ENCODE results near the gene TBCB.
"Not testable (repeated sequence)": the region's sequence is repeated elsewhere in the genome, so short reads cannot be mapped to it uniquely, and the experiment has no call there.

The TBCB gene

DNA sequence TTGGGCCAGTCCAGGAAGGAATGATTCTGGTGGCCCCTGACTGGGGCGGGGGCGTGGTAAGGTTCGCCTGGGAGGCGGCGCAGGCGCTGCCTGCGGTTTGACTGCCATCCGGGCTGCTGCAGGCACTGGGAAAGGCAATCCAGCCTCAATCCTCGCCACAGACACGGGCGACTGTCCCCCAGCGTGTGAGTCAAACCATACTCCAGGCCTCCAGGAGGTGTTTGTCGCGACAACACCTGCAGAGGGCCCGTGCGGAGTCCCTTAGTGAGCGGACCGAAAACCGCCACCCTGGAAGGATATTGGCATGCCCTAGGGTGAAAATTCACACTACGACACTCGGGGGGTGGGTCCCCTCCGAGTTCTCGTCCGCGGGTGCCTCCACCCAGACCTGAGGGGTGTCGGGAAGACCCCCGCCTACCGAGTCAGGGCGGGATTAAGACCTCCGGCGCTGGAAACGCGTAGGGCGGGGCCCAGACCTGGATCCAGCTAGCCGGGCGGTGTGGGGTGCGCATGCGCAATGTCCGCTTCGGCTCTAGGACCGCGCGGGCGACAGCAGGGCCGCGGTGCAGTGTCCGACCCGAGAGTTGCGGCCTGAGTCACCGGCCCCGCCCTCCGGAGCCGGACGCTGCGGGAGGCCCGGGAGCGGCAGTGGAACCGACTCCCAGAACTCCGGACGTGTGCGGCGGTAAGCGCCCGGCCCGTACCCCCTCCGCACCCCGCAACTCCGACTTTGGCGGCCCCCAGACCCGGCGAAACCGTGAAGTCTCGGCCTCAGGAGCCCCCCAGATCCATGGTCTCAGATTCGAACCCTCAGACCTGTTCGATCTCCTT lies 24.4 kb downstream of the TBCB start, which contains the start of gene CAPNS1:
Gene CAPNS1 (plus strand): TSS at position 594 of the 831 bp plus-strand sequence. CDS start 946 bp downstream, outside the sequence.
- DNase-seq = peak; percentile 83

DNA sequence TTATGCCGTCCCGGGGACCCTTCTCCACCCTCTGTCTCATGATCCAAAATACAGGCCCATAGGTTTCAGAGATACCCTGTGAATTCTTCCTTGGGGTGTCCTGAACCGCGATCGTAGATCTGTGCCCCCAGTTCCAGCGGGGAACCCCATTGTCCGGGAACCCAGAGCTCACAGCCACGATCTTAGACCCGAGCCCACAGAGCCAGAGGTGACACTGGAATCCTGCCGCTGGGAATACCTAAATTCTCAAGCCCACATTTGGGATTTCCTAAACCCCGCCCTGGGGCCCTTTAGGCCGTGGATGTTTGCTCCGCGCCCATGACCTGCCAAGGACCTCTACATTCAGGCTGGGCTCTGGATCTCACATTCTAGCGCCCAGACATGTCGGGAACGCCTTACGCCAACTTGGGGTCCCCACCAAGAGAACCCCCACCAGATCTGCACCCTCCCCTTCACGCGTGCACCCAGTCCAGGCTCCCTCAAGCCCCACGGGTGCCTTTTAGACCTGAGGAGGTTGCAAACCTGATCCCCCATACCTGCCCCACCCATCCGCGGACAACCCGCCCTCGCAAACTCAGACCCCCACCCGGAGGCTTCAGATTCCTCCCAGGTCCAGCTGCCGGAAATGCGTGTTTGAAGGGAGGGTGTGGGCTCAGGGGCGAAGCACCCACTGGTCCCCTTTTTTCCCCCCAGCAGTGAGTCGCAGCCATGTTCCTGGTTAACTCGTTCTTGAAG lies 25.2 kb downstream of the TBCB start:
- DNase-seq = peak; percentile 58

DNA sequence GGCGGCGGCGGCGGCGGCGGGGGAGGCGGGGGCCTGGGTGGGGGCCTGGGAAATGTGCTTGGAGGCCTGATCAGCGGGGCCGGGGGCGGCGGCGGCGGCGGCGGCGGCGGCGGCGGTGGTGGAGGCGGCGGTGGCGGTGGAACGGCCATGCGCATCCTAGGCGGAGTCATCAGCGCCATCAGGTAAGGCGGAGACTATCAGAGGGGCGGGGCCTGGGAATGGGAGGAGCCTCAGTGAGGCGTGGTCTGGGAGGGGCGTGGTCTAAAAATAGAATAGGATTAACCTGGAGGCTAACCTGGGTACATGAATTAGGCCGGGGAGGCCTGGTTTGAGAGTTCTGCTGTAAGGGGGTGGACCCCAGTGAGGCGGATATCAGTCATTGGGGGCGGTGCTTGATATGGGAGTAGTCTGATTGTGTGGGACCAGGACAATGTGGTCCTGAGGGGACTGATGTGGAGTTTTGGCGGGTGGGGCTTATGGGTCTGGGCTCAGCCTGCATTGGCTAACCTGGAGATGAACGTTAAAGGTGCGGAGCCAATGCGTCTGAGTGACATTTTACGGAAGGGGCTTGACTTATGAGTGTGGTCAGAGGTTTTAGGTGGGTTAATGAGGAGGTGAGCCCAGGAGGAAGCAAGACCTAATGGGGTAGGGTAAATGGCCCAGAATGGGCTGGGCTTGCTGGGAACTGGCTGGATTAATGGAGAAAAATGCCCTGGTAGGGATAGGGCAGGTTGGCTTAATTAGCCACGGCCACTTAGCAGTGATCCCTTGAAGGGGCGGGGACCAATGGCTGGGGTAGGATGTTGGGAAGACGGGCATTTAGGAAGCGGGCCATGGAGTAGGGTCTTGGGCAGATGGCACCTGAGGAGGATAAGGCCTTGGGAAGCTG lies 26.0 kb downstream of the TBCB start:
- DNase-seq = peak; percentile 88

DNA sequence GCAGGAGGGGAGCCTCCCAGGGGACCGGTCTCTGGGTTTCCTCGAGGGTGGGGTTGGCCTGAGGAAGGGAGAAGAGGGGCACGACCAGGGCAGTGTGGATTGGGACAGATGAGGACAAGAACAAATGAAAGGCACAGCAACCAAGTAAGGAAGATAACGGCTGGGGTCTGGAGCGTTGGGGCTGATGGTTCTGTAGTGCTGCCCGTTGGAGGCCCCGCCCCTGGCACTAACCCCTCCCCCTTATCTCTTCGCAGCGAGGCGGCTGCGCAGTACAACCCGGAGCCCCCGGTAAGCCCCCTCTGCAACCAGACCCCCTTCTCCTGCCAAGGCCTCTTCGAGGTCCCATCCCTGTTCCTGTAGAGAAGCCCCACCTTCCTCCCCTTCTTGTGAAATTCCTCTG lies 26.8 kb downstream of the TBCB start:
- DNase-seq = no peak

DNA sequence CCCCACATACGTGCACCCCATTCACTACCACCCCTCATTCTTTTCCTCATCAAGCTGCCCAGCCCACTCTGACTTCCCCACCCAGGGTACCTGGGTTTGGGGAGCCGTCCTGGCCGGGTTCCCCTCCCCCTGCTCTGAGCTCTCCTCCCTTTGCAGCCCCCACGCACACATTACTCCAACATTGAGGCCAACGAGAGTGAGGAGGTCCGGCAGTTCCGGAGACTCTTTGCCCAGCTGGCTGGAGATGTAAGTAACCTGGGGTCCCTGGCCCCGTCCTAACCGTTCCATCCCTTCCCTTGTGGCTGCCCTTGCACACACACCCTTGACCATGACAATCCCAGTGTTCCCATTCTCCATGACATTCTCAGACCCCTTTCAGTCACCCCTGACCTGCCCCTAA lies 27.2 kb downstream of the TBCB start:
- DNase-seq = no peak

DNA sequence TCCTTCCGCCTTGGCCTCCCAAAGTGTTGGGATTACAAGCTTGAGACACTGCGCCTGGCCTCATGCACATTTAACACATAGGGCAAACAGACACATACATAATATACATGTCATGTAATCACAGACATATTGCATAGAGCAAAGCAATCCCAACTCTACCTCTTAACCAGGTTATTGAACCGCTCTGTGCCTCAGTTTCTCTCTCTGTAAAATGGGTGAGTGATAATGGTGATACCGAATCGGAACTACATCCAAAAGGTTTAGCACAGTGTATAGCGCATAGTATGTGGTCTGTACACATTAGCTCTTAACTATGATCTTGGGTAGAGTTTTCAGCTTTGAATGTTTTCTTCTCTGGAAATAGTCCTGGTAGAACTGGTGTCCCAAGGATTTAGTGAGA lies 29.4 kb downstream of the TBCB start:
- no peak for DNase-seq

DNA sequence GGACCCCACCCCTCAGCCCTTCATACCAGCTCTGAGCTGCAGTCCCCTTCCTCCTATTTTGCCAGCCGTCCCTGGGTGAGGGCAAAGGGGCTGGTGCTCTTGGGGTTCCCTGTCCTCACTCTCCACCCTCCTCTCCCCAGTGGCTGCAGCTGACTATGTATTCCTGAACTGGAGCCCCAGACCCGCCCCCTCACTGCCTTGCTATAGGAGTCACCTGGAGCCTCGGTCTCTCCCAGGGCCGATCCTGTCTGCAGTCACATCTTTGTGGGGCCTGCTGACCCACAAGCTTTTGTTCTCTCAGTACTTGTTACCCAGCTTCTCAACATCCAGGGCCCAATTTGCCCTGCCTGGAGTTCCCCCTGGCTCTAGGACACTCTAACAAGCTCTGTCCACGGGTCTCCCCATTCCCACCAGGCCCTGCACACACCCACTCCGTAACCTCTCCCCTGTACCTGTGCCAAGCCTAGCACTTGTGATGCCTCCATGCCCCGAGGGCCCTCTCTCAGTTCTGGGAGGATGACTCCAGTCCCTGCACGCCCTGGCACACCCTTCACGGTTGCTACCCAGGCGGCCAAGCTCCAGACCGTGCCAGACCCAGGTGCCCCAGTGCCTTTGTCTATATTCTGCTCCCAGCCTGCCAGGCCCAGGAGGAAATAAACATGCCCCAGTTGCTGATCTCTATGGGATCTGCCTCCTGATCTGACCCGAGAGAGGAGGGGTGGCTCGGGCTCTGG lies 34.6 kb downstream of the TBCB start:
- no peak for DNase-seq

DNA sequence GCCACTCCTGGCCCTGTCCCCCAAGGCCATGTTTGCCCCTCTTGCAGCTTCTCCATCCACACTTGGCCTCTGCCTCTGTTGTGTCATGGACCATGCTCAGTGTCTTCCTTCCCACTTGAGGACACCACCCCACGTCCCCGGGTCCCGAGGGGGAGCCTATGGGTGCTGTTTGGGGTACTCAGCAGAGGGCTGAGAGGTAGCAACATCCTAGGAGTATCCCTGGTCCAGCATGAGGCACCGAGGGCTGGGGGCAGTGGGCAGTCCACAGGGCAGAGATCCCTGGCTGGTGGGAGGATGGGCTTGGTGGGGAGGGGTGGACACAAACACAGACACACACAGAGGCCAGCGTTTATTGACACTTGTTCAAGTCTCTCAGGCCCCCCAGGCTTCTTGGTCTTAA lies 35.3 kb downstream of the TBCB start:
- no peak for DNase-seq

DNA sequence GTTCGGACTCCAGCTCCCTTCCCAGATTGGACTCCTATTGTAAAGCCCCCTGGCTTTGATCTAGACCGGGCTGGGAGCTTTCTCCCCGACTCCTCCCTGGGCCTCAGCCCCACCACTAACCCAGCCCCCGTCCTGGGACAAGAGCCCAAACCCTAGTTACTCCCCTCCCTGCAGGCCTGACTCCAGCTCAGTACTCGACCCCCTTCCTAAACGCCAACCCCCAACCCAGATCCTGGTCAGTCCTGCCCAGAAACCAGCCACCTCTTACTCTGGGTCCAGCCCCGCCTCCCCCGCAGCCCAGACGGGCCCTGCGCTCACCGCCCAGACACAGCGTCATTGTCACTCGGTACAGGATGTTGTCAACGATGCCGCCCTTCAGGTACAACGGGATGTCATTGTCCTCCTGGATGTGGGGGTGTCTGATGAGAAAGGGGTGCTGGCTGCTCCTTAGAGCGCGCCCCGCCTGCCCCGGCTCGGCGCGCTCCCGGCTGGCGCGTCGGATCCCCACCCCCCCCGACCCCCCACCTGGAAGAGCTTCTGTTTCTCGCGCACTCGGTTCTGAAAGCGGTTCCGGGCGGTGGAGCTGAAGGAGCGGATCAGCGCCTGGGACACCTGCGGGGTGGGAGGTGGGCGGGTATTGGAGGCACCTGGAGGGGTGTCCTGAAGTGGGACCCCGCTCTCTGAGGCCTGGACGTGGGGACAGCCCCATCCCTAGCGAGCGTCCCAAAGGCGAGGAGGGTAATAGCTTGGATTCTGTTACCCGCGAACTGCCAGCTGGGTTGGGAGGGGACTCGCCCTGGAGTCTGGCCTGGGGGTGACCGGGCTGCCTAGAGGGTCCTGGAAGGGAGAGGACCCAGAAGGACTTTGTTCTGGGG lies 36.1 kb downstream of the TBCB start:
- no peak for DNase-seq

DNA sequence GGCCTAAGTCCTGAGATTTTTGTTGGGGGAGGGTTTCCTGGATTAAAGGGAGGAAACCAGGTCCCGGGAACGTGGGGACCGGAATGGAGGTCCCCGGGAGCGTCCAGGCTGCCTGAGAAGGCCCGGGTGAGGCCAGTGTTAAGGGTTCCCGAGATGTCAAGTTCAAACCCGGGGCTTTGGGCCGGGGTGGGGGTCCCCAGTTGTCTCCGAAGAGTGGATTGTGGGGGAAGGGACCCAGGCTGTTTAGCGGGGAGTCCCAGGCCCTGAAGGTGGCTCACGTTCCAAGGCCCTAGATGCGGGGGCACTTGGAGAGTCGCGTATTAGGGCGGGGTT lies 36.7 kb downstream of the TBCB start:
- no peak for DNase-seq

DNA sequence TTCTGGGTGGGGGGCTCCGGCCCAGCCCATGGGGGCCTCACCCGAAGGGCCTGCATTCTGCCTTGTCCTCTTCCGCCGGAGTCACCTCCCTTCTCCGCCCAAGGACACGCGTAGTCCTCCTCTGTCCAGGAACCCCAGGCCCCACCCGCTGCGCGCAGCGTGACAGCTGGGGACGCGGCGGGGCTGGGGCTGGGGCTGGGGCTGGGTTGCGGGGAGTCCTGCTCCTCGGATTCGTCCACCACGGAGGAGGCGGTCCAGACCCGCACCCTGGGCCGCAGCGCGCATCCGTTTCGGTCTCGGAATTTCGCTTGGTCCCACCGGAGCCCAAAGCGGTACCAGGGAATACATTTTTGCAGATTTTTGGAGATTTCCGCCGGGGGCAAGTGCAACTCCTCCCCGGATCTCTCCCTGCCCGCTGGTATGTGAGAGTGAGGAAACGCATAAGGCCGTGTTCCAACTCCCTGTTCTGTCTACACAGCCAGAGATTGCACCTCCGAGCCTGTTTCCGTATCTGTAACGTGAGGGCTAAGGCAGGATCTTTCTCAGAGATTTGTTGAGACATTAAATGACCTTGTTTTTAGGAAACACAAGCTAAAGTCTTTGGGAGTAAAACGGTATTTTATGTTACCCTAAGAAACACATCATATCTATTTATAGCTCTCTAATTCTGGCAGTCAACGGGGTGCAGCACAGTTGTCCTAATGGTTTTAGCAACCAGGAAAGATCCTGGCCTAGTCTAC lies 37.3 kb downstream of the TBCB start, which contains the start of gene COX7A1:
Gene COX7A1 (minus strand): TSS at position 96 of the 740 bp plus-strand sequence. CDS start 40 bp downstream, at position 56.
- DNase-seq = no peak

DNA sequence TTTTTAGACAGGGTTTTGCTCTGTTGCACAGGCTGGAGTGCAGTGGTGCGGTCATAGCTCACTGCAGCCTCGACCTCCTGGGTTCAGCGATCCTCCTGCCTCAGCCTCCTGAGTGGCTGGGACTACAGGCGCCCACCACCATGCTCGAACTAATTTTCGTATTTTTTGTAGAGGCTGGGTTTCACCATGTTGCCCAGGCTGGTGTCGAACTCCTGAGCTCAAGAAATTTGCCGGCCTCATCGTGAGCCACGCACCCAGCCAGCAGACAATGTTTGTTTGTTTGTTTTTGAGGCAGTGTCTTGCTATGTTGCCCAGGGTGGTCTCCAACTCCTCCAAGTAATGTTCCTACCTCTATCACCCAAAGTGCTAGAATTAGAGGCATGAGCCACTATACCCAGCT lies 37.9 kb downstream of the TBCB start:
- DNase-seq = no peak

DNA sequence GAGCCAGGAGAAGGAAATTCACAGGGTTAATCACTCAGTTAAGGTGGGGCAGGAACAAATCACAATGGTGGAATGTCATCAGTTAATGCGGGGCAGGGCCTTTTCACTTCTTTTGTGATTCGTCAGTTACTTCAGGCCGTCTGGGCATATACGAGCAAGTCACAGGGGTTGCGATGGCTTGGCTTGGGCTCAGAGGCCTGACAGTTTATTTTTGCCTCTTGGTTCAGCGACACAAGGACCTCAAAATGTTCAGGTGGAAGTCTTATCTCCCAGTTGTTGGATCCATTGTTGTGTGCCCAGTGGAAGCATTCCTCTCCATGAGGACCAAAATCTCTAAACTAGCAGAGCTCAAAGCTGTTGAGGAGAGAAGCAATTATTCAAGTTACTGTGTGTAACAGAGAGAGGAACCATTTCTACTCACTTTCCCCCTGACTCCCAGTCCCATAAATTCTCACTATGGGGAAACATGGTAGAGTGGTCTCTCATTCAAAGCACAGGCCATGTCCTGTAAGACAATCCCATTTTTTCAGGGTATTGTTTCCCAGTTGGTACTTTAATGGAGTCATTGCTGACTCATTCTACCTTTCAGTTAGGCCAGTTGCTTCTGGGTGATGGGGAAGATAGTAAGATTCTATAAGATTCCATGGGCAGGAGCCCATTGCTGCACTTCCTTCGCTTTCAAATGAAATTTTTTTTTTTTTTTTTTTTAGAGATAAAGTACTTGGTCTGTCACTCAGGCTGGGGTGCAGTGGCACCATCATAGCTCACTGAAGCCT lies 45.7 kb downstream of the TBCB start:
- no peak for DNase-seq

DNA sequence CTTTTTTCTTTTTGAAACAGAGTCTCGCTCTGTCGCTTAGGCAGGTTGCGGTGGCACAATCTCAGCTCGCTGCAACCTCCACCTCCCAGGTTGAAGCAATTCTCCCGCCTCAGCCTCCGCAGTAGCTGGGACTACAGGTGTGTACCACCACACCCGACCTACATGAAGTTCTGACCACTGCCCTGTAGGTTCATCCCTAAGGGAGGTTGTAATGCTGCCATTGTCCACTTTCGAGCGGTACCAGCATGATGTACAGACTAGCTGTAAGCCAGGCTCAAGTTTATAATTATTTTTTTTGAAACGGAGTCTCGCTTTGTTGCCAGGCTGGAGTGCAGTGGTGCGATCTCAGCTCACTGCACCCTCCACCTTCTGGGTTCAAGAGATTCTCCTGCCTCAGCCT lies 48.5 kb downstream of the TBCB start:
- DNase-seq = no peak

DNA sequence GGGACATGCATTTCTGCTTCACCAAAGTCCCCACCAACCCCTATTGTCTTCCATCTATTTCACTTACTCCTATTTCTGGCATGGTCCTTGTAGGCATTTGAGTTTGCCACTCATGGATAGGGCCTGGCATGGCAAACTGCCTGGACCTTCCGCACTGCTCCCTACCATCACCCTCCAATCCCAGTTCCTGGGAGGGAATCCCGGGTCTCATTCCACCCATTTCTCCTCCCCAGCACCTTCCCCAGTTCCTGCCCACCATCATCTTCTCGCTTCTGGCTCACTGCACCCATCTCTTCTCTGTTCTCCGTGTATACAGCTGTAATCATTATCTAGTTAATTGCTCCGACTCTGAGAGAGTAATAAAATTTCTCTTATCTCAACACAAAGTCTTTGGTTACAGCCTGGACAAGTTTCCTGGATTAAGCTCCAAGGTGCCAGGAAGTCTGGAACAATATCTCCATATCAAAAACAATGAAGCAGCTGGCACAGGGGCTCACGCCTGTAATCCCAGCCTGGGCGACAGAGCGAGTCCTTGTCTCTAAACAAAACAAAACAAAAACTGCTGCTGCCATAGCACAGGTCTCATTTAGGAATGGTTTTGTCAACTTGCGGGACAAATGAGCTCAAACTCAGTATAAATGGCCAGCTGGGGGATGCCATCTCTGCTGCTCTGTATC lies 54.0 kb downstream of the TBCB start:
- no peak for DNase-seq

DNA sequence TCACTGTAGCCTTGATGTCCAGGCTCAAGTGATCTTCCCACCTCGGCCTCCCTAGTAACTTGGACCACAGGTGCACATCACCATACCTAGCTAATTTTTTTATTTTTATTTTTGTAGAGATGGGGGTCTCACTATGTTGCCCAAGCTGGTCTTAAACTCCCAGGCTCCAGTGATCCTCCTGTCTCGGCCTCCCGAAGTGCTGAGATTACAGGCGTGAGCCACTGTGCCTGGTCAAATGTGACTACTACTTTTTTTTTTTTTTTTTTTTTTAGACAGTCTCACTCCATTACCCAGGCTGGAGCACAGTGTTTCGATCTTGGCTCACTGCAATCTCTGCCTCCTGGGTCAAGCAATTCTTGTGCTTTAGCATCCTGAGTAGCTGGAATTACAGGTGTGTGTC lies 57.6 kb downstream of the TBCB start:
- DNase-seq = no peak

DNA sequence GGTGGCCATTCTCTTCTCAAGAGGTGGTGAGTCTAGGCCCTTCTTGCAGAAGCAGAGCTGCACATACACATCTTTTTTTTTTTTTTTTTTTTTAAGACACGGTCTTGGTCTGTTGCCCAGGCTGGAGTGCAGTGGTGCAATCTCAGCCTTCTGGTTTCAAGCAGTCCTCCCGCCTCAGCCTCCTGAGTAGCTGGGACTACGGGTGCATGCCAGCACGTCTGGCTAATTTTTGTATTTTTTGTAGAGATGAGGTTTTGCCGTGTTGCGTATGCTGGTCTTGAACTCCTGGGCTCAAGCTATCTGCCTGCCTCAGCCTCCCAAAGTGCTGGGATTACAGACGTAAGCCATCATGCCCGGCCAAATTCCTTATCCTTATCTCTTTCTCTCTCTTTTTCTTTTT lies 58.6 kb downstream of the TBCB start:
- DNase-seq = not testable (repeated sequence)

All from effector CD8-positive, alpha-beta T cell (primary cell).